ENCODE data around the gene MED13. TPM values are rescaled to one million over a fixed set of nuclear protein-coding genes. Genes with fewer than 3 reads are reported as not detected.

Gene MED13
- total RNA-seq, 1 experiment from 2014 or later: 96.0 TPM

DNA sequence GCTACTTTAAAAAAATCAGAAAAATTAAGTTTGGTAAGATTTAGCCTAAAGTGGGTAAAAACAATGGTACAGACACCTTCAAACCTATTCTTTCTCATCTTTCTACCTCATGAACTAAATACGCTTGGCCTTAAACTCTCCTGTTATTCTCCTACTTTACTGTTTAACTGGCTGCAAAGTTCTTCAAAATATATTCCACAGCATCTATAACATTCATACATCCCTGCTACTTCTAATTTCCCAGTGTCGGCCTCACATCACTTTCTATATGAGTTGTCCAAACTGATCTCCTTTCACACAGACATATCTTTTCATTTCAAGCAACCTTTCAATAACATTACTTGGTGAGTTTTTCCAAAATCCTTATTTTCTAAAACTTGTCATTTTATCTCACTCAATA lies 64.0 kb downstream of the MED13 start:
- Histone ChIP-seq H3K27me3 (ENCODE audit: insufficient read depth, low read length) (no peaks in the 10 kb centered on the region), H4K20me1 (ENCODE audit: insufficient read depth) (peaks cover 16% of the 10 kb centered on the region; the same call in 1 of the 2 replicates), H3K9me3 (ENCODE audit: control insufficient read depth in 1 of 2, insufficient read depth in 1 of 2, low read depth in 1 of 2, low read length in 2 of 2) (no peaks in the 10 kb centered on the region), H2AFZ (ENCODE audit: low read depth, low read length, poor library complexity, severe bottlenecking) (no peak overlapping the region), H3K9ac (ENCODE audit: low read length) (no peak overlapping the region), H3K4me3 (replicated peaks in 1 of 2; ENCODE audit: low read depth in 1 of 2, low read length in 2 of 2) (no peak overlapping the region), H3K4me1 (ENCODE audit: control insufficient read depth in 1 of 2, insufficient read depth in 2 of 2, low read length in 2 of 2) (no peaks in the 10 kb centered on the region), H3K36me3 (ENCODE audit: control insufficient read depth in 1 of 2, insufficient read depth in 2 of 2, low read length in 2 of 2) (peaks cover 11 to 14% of the 10 kb centered on the region in 2 experiments; a peak in 3 of 4 replicates), H3K79me2 (ENCODE audit: insufficient read depth, low read length) (peaks cover 97% of the 10 kb centered on the region), H3K9me2 (ENCODE audit: insufficient read depth) (no peaks in the 10 kb centered on the region), H3K27ac (ENCODE audit: low read depth, low read length) (no peak overlapping the region), H3K4me2 (ENCODE audit: low read length) (no peak overlapping the region)
- TF ChIP-seq ZNF274 (IDR thresholded peaks at IDR 0.05; ENCODE audit: low read depth, low read length) (no peak), EZH2 (IDR thresholded peaks at IDR 0.05) (no peak), ELF1 (IDR thresholded peaks at IDR 0.05; ENCODE audit: borderline replicate concordance, low read depth) (no peak), JUND (IDR thresholded peaks at IDR 0.05) (no peak)
- TF ChIP-seq, protein P1, sequence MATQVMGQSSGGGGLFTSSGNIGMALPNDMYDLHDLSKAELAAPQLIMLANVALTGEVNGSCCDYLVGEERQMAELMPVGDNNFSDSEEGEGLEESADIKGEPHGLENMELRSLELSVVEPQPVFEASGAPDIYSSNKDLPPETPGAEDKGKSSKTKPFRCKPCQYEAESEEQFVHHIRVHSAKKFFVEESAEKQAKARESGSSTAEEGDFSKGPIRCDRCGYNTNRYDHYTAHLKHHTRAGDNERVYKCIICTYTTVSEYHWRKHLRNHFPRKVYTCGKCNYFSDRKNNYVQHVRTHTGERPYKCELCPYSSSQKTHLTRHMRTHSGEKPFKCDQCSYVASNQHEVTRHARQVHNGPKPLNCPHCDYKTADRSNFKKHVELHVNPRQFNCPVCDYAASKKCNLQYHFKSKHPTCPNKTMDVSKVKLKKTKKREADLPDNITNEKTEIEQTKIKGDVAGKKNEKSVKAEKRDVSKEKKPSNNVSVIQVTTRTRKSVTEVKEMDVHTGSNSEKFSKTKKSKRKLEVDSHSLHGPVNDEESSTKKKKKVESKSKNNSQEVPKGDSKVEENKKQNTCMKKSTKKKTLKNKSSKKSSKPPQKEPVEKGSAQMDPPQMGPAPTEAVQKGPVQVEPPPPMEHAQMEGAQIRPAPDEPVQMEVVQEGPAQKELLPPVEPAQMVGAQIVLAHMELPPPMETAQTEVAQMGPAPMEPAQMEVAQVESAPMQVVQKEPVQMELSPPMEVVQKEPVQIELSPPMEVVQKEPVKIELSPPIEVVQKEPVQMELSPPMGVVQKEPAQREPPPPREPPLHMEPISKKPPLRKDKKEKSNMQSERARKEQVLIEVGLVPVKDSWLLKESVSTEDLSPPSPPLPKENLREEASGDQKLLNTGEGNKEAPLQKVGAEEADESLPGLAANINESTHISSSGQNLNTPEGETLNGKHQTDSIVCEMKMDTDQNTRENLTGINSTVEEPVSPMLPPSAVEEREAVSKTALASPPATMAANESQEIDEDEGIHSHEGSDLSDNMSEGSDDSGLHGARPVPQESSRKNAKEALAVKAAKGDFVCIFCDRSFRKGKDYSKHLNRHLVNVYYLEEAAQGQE (IDR thresholded peaks at IDR 0.05; ENCODE audit: low read depth): no peak
- TF ChIP-seq, protein P2, sequence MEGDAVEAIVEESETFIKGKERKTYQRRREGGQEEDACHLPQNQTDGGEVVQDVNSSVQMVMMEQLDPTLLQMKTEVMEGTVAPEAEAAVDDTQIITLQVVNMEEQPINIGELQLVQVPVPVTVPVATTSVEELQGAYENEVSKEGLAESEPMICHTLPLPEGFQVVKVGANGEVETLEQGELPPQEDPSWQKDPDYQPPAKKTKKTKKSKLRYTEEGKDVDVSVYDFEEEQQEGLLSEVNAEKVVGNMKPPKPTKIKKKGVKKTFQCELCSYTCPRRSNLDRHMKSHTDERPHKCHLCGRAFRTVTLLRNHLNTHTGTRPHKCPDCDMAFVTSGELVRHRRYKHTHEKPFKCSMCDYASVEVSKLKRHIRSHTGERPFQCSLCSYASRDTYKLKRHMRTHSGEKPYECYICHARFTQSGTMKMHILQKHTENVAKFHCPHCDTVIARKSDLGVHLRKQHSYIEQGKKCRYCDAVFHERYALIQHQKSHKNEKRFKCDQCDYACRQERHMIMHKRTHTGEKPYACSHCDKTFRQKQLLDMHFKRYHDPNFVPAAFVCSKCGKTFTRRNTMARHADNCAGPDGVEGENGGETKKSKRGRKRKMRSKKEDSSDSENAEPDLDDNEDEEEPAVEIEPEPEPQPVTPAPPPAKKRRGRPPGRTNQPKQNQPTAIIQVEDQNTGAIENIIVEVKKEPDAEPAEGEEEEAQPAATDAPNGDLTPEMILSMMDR (IDR thresholded peaks at IDR 0.05 in 2 of 3, conservative IDR thresholded peaks at IDR 0.05 in 1 of 3; ENCODE audit: borderline replicate concordance in 1 of 3, insufficient read depth in 1 of 3, low read depth in 2 of 3, low read length in 2 of 3): no peak
- RAD21 ChIA-PET (ENCODE audit: low non-redundant PET in 1 of 2, low total read pairs in 2 of 2, uncharacterized antibody in 2 of 2, unreplicated experiment in 2 of 2): no interaction called here
- ATAC-seq (no peak), DNase-seq (ENCODE audit: low read depth, low spot score) (no peak)
- intact Hi-C loops (cut with micrococcal nuclease): no loop called here
- CTCF ChIA-PET: no interaction called here
- no TSS peak for BruUV-seq (replicated peaks)
- POLR2A ChIA-PET: no interaction called here

Data from HCT116 (cell line).